Ammon's horn (tissue), 1 donor: ENCODE data around the gene TTC7B.

Source experiments
- DNase-seq: peaks from one replicate; pipeline ENCODE4 v3.0.0-alpha.2; 2016; ENCODE audit warnings: low spot score

Gene TTC7B

GRCh38 chr14:90599748-90600507 is 216.3 kb downstream of the TTC7B start:
- peak; percentile 56 for DNase-seq

GRCh38 chr14:90599339-90599738 is 216.9 kb downstream of the TTC7B start:
- DNase-seq, result no peak

- DNase-seq, result no peak
Observed at GRCh38 chr14:90597961-90598360, 218.3 kb downstream of the TTC7B start.

GRCh38 chr14:90596733-90597132 is 219.5 kb downstream of the TTC7B start:
- no peak for DNase-seq

GRCh38 chr14:90593254-90594040 is 222.8 kb downstream of the TTC7B start:
- DNase-seq, result no peak

- no peak for DNase-seq
Observed at GRCh38 chr14:90592655-90593054, 223.6 kb downstream of the TTC7B start.

GRCh38 chr14:90587918-90588317 is 228.3 kb downstream of the TTC7B start:
- DNase-seq, result no peak

- no peak for DNase-seq
Observed at GRCh38 chr14:90587252-90587910, 228.8 kb downstream of the TTC7B start.

GRCh38 chr14:90585106-90585505 is 231.1 kb downstream of the TTC7B start:
- no peak for DNase-seq

GRCh38 chr14:90583916-90584605 is 232.2 kb downstream of the TTC7B start:
- no peak for DNase-seq

- DNase-seq, result no peak
Observed at GRCh38 chr14:90583427-90583826, 232.8 kb downstream of the TTC7B start.

GRCh38 chr14:90582166-90582565 is 234.1 kb downstream of the TTC7B start:
- DNase-seq, result no peak

- DNase-seq, result no peak
Observed at GRCh38 chr14:90581745-90582144, 234.5 kb downstream of the TTC7B start.

GRCh38 chr14:90580377-90581335 is 235.6 kb downstream of the TTC7B start:
- no peak for DNase-seq

GRCh38 chr14:90579816-90580215 is 236.4 kb downstream of the TTC7B start:
- no peak for DNase-seq

- no peak for DNase-seq
Observed at GRCh38 chr14:90579088-90579487, 237.1 kb downstream of the TTC7B start.

- DNase-seq, result peak; percentile 57
Observed at GRCh38 chr14:90578283-90578985, 237.8 kb downstream of the TTC7B start.

- DNase-seq, result peak; percentile 42
Observed at GRCh38 chr14:90577661-90578282, 238.5 kb downstream of the TTC7B start.

- DNase-seq, result no peak
Observed at GRCh38 chr14:90576981-90577660, 239.1 kb downstream of the TTC7B start.
